GM18868 (cell line): ENCODE results near the gene ABHD2.

Experiments used
- ATAC-seq: cut with Tn5 transposase; IDR thresholded peaks from one replicate; pipeline ENCODE4 v1.9.1; 2021; ENCODE audit warnings: mild to moderate bottlenecking, moderate library complexity; ENCODE audit not compliant: unreplicated experiment

Gene ABHD2

GRCh38 chr15:89161666-89162065 lies 73.4 kb downstream of the ABHD2 start:
- no peak for ATAC-seq

- ATAC-seq, result no peak
Observed at GRCh38 chr15:89163271-89164055, 75.2 kb downstream of the ABHD2 start.

GRCh38 chr15:89164712-89165211 lies 76.5 kb downstream of the ABHD2 start:
- ATAC-seq, result no peak

- ATAC-seq, result no peak
Observed at GRCh38 chr15:89165677-89166076, 77.4 kb downstream of the ABHD2 start.

GRCh38 chr15:89167267-89168176 lies 79.3 kb downstream of the ABHD2 start:
- ATAC-seq, result peak; percentile 75

- ATAC-seq, result no peak
Observed at GRCh38 chr15:89168316-89168833, 80.1 kb downstream of the ABHD2 start.

- ATAC-seq, result no peak
Observed at GRCh38 chr15:89170364-89170763, 82.1 kb downstream of the ABHD2 start.

- ATAC-seq, result no peak
Observed at GRCh38 chr15:89171136-89172072, 83.1 kb downstream of the ABHD2 start.

GRCh38 chr15:89172921-89173320 lies 84.7 kb downstream of the ABHD2 start:
- no peak for ATAC-seq

GRCh38 chr15:89174476-89174875 lies 86.2 kb downstream of the ABHD2 start:
- no peak for ATAC-seq

- no peak for ATAC-seq
Observed at GRCh38 chr15:89175617-89176191, 87.4 kb downstream of the ABHD2 start.

GRCh38 chr15:89177116-89177515 lies 88.9 kb downstream of the ABHD2 start:
- no peak for ATAC-seq

- no peak for ATAC-seq
Observed at GRCh38 chr15:89177633-89178306, 89.5 kb downstream of the ABHD2 start.

- ATAC-seq, result no peak
Observed at GRCh38 chr15:89178307-89178977, 90.2 kb downstream of the ABHD2 start.

GRCh38 chr15:89179966-89180875 lies 92.0 kb downstream of the ABHD2 start:
- peak; percentile 69 for ATAC-seq

GRCh38 chr15:89184357-89184756 lies 96.1 kb downstream of the ABHD2 start:
- ATAC-seq, result no peak

- no peak for ATAC-seq
Observed at GRCh38 chr15:89184886-89185526, 96.8 kb downstream of the ABHD2 start.
